ENCODE data around the gene GK2.

The GK2 gene

DNA sequence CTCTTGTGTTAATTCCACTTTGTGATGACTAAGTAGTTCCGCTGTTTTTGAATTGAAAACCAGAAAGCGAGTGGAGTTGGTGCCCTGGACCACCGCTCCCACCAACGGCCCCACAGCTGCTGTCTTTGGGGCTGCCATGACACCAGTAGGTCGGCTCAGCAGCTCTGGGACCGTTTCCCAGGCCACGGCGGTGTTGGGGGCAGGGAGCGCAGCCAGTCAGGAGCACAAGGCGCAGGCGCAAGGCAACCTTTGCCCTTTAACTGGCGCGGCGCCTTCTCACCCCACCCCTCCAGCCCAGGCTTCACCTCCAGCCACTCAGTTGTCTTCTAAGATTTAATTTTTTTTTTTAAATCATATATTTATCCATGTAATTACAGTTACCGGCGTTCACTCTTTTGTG lies at the start of gene GK2:
GK2 (minus strand) TSS at position 166 of the 400 bp plus-strand sequence; CDS start at position 138, 28 bp downstream.
- no peak for DNase-seq

DNA sequence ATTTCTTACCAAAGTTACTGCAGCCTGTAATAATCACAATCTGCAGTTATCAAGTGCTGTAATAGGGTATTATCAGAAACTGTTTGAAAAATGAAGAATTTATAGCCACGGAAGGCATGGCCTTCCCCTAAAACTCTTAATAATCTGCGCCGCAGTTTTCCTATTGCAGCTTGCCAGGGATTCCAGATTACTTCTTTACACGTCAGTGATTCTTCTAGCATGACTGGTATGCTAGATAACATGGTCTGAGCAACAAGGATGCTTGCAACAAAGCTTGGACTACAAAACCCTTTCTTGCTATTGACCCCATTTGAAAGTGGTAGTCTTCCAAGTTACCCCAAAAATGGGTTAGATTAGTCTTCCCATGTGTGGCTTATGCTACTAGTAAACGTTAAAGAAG lies 47.2 kb upstream of the GK2 start:
- DNase-seq: no peak

DNA sequence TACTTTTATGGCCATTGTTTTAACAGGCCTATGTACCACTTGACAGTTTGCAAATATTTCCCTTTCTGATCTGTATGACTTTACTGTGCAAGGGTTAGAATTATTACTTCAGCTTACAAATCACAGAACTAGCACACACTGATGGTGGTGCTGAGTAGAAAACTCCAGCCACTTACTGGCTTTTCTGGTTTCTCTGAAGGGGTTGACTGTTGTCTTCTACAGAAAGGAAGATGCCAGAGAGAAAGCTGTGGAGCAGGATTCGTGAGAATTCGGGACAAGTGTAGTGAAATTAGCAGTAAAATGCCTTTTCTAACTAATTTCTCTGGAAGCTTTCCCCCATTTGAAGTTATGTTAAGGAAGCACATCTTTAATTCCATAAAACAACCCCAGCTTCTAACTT lies 46.6 kb upstream of the GK2 start:
- DNase-seq: no peak

DNA sequence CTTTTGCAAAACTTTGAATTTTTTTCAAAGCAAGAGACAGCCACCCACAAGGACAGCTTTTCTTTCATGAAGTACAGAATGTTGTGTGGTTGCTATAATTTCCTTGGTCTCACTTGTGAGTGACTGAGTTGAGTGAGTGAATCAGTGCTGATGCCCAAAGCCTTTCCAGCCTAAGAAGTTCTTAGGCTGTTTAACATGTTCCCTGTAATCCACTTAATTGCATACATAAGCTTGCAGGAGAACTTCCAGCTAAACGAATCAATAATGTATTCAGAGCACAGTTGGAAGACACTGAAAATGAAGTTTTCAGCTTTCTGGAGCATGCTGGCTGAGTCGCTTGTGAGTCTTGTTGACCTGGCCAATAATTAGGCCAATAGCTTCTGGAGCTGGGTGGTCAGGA lies 42.0 kb upstream of the GK2 start:
- DNase-seq: no peak

DNA sequence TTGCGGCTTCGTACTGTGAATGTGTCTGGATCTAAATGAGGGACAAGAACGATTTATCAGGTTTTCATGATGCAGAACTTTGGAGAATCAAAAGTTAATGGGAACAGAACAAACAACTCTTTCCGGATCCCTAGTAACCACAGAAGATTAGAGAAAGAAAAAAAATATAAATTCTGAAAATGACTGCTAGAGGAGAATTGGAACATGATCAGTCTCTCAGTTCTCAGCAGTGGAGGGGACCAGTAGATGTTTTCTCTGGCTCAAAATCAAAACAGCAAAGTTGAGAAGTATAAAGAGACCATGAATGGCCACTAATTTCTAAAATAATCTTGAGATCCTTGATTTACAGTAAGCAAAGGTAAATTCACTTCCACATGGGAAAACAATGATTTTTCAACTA lies 38.1 kb upstream of the GK2 start:
- no peak for DNase-seq

DNA sequence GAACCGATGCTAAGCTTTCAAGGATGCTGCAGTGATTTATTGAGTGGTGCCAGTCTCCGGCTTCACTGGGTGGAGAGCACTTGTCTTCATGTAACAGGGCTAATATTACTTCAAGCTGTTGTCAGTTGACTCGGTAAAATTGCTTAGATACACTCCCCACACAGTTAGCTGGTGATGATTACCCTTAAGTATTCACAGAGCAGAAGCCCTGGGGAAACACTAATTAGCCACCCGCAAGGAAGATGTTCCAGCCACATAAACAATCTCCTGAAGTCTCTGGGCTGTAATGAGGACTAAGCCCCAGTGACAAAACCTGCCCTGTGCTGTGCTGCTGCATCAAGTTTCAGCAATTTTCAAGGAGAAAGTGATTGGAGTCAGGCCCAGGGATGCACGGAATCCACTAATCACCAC lies 37.3 kb upstream of the GK2 start:
- no peak for DNase-seq

DNA sequence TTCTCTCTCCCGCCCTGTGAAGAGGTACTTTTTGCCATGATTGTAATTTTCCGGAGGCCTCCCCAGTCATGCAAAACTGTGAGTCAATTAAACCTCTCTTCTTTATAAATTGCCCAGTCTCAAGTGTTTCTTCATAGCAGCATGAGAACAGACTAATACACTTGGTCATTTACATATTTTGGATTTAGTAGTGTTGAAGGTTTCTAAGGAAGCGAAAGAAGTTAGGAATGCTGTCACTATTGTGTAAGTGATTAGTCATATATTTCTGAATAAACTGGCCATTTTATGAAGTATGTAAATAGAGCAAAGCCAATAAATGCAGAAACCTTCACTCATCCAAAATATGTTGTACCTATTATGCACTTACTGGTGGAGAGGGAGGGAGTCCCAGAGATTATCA lies 34.4 kb upstream of the GK2 start:
- DNase-seq: no peak

DNA sequence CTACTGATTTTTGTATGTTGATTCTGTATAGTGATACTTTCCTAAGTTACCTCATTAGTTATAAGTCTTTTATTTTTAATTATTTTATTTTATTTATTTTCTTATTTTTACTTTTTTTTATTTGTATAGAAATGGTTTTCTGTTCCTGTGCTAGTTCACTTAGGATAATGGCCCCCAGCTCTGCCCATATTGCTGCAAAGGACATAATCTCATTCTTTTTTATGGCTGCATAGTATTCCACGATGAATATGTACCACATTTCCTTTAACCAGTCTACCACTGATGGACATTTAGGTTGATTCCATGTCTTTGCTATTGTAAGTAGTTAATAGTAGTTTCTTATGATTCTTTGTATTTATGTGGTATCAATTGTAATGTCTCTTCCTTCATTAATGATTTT lies 31.5 kb upstream of the GK2 start:
- DNase-seq: no peak

DNA sequence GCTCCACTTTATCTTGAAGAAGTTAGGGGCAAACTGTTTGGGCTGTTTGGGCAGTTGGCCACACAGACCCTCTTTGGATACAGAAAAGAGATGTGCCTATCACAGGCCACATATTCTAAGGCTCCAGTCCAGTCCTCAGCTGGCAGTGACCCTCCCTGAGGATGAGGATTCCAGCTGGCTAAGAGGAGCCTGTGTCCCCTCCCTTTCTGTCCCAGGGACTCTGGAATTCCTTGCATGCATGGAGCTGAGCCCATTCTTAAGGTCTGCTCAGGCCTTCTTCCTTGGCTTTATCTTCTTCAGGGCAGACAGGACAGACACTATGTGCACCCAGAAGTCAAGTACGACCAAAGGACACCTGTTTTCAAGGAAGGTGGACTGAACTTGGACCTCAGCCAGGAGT lies 23.8 kb upstream of the GK2 start:
- DNase-seq: no peak

DNA sequence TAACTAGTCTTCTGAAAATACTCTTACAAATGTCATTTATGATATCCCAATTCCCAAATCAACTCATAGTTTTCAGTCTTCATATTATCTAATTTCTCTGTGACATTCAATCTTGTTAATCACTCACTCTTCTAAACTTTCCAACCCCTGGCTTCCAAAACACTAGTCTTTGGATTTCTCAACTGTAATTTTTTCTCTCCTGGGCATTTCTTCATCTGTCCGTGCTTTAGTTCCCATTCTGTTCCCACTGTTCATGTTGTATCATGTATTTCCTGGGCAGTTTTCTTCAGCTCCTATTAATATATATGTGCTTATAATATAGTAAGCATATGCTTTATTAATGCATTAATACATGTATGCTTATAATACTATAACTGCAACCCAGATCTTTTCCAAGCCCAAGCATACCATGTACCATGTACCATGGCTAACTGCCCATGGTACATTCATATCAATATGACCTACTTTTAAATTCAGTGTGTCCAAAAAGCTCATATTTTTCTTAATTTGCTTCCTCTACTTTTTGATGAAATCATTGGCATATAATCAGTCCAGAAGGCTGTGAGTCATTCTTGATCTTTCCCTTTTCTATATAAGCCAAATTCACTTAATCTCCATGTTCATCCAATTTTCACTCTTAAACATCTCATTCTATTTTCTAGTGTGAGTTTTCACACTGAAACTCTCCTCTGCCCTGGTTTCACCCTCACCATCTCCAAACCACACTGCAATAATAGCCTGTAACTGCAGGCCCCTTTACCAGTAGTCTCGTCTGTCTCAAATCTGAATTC lies 21.3 kb upstream of the GK2 start:
- no peak for DNase-seq

DNA sequence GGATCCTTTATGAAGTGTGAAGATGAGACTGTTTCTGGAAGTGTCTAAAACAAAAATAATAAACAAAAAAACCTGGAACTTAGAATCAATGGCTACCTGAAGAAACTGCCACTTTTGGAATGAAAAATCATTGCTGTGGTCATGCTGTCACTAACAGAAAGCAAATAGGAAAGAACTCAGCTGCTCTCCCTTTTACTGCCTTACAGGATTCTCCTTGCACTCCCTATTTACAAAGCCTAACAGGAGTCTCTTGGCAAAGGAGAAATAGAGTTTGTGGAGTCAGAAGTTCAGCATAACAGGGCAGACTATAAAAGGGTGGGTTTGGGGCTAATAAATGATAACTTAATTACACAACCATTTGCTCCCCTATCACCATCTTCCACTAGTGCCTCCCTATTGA lies 19.0 kb upstream of the GK2 start:
- no peak for DNase-seq

DNA sequence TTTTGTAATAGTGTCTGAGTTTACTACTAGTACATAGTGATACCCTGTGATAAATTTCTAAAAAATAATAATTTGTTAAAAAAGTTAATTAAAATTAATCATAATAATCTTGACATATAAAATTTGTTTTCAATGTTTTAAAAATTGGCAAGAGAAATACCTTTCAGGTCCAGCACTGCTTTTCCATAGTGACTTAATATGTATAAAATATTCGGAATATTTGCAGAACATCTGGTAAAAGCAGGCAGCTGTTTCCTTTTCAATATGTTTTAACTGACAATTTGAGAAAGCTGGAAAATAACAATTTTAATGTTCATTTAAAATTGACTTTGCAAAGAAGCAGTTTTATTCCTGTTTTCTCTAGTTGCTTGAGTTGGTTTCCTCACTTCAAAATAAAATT lies 17.6 kb upstream of the GK2 start:
- no peak for DNase-seq

DNA sequence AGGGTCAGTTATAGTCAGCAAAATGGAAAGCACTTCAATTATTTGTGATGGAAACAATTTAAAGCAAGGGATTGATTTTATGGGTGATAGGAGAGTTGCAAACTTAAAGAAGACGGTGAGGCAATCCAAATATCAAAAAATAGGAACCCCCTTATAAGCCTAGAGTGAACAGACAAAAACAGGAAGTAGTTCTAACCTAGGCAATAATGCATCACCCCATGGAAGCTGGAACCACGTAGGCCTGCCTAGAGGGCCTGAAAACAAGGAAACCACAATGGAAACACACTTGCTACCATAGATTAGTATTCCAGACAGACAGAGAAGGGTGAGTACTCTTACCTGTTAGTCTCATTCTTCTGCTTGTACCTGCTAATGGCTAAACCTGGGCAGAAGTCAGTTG lies 13.5 kb upstream of the GK2 start:
- no peak for DNase-seq

DNA sequence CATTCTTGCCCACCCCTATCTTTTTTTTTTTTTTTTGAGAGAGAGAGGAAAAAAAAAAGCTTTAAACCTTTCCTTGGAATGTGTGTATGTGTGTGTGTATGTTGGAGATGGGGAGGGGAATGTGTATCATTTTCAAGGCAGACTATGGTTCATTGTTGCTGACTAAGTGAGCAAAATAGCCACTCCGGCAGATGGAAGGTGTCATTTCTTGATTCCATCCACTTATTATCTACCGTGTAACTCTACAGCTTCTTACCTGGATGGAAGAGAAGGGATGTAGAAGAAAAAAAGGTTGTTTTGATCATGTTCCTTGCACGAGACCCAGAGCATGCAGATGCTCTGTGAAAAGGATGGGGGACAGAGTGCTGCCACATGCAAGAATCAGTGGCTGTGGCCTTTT lies 5.9 kb upstream of the GK2 start:
- DNase-seq: no peak

DNA sequence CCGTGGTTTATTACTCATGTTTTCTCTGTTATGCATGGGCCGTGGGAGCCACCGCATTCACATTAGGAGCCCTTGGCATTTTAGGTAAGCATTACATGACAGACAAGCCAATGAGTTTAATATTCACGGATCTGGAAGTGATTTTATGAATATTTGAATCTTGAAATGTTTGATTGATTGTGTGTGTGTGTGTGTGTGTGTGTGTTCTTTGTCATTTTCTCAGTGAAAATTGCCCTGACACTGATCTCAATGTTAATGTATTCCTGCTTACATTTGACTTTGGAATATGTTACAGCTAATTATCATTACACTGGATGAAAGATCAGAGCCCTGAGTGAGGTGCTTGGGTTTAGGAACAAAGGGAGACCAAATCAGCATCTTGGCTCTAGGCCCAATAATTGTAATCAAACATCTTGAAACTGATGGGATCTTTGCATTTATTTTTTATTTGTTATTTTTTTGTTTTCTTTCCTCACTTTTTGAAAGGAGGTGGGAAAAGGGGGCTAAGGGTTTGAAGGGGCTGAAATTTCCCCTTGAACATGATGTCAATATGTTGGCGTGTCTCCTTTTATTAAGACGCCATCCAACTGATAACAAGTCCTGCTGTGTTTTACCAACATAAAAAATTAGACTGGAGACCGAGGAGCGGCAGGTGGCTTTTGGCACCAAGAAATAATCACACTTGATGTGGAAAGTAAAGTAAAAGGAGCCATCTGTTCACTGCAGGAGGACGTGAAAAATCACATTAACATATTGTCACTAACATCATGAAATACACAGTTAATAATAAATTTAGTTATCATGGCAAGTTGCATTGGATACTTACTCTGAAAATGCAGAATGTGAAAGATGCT lies 5.2 kb upstream of the GK2 start:
- no peak for DNase-seq

DNA sequence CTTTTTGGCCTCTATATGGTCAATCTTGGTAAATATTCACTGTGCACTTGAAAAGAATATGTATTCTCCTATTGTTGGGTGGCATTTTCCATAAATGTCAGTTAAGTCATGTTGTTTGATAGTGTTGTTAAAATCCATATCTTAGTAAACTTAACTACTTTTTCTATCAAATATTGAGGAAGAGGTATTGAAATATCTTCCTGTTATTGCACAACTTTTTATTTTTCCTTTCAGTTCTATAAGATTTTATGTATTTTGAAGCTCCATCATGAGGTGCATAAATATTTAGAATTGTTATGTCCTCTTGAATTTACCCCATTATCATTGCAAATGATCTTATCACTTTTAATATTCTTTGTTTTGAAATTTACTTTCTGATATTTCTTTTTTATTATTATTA lies 3.4 kb downstream of the GK2 start:
- no peak for DNase-seq

DNA sequence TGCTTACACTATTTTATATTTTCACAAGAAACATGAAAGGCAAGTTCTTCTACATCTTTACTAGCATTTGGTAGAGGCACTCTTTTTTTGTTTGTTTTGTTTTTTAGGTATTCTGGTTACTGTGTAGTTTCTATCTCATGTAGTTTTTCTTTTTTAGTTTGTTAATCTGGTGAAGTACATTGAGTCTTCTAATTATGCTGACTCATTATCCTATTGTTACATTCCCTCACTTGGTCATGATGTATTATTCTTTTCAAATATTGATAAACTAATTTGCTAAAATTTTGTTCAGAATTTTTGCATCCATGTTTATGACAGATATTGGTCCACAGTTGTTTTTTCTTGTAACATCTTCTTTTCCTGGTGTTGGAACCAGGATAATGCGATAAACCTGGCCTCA lies 4.7 kb downstream of the GK2 start:
- DNase-seq: no peak

DNA sequence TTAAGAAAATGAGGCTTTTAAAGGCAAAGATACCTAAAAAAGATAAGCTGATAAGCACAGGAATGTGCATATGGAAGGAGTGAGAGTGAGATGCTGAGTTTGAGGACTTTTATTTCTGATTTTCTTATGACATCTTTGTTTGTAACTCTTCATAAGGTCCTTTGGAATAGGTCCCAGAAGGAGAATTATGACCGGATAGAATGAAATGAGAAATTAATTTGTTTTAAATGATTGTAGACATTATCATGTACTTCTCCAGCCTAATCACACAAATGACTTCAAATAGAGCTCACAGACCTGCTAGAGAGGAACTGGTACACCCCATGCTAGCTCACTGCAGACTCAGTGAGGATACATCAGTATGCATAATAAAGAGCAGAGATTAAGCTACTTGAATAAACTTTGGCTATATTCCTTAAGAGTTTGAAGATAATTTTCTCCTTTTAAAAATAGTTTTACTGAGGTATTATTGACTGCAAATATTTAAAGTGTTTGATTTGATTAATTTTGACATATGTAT lies 5.6 kb downstream of the GK2 start:
- no peak for DNase-seq

DNA sequence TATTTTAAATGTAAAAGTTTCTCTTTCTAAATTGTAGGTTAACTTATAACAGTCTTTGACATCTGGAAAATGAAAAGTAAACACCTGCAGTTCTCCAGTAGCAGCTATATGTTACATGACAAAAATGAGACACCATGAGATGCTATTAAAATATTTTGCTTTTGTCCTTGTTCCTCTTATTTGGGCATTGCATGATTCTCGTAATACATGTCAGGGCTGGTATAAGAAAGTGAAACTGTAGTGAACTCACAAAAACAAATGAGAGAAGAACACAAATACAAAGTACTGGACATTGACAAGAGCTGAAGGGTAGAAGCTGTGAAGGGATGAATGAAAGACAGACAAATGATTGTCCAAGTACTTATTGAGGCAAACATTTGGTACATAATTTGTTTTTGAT lies 9.0 kb downstream of the GK2 start:
- no peak for DNase-seq

DNA sequence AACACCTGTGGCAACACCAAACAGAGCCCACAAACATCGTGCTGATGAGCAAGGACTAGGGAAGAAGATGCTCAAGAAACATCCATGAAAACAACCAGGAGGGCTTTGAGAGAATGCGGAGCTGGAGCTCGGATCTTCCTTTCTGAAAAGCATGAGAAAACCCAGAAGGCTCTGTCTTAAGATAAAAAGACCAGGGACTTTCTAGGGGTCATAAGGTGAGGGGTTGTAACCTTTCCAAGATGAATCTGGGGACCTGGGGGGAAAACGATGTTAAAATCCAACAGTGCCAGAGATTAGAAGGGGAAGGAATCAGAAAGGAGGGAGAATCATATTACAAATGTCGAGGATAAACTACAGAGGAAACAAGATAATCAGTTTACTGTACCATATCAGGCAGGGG lies 10.1 kb downstream of the GK2 start:
- no peak for DNase-seq

DNA sequence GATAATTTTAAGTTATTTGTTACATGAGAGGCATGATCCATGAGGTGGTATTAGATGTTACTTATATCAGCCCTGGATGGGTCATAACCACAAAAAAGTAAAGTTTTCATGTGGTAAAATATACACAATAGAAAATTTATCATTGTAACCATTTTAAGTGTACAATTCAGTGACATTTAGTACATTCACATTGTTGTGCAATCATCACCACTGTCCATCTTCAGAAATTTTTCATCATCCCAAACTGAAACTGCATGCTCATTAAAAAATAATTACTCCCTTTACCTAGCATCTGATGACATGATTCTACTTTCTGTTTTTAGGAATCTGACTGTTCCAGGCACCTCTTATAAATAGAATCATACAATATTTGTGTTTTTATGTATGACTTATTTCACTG lies 11.2 kb downstream of the GK2 start:
- DNase-seq: no peak

DNA sequence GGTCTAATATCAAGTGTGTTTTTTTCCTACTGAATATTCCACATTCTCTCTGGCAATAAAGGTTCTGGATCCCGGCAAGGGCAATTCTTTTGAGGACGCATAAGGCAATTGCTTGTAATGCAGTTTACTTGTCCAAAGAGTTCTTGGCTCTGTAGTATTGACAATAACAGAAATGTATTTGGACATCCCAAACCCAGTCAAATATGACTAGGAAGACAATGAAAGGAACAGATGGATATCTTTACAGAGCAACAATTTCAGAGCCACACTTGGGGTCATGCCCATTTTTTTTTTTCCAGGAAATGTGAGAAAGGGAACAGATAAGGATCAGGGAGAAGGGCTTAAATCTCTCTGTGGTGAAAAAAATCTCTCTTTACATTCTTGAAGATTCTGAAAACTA lies 12.2 kb downstream of the GK2 start:
- DNase-seq: no peak

DNA sequence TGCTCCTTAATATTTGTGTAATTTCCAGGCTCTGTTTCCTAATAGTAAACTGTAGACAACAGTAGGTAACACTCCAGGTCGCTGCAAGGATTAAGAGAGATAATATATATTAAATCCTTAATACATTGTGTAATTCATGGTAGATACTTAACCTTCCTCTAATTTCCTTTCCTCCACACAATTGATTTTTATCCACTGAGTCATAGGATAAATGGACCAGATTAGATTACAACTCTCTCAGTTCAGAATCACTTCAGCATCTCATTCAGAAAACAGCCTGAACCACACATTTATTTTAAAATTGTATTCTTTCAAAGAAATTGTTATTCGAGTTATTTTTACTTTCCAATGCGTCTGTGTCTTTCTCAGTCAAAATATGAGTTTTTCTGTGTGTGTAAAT lies 17.1 kb downstream of the GK2 start:
- DNase-seq: no peak

DNA sequence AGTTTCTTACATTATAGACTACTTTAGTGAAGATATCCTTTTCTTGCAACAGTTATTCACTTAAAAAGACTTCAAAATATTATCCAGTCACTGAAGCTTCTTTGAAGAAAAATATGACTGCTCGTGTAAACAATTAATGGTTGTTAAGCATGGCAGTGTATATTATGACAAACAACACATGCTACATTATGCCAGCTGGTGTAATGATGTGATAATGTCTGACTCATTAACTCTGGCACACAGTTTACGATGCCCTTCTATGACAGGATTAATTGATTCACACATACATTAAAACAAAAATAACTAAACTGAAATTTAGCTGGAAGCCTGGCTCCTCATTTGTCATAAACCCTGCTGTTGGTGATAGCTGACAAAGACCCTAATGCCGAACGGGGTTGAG lies 22.4 kb downstream of the GK2 start:
- no peak for DNase-seq
